ENCODE results near the gene EXOC6B.

The EXOC6B gene

GRCh38 chr2:72131916-72132841, 693.7 kb downstream of the EXOC6B start:
- DNase-seq (no peak), ATAC-seq (replicated peaks) (no peak)
- Mint-ChIP-seq H3K27me3 (peaks cover 8 to 18% of the 10 kb centered on the region in 2 donors), H3K27ac (no peak overlapping the region), H3K9me3 (no peaks in the 10 kb centered on the region), H3K36me3 (no peaks in the 10 kb centered on the region), H3K4me3 (no peak overlapping the region), H3K4me1 (peaks cover 0 to under 1% of the 10 kb centered on the region in 2 donors)

- H3K4me1 Mint-ChIP-seq = peaks cover 1 to 4% of the 10 kb centered on the region in 2 donors
- H3K9me3 Mint-ChIP-seq = peaks cover 1 to 2% of the 10 kb centered on the region in 2 donors
- no peak overlapping the region for H3K27ac Mint-ChIP-seq
- ATAC-seq (replicated peaks) (no peak), DNase-seq (no peak)
- H3K36me3 Mint-ChIP-seq = no peaks in the 10 kb centered on the region
- H3K27me3 Mint-ChIP-seq = peaks cover 4 to 17% of the 10 kb centered on the region in 2 donors
- H3K4me3 Mint-ChIP-seq = no peak overlapping the region
Measured at GRCh38 chr2:72131371-72131891, 694.4 kb downstream of the EXOC6B start.

DNA sequence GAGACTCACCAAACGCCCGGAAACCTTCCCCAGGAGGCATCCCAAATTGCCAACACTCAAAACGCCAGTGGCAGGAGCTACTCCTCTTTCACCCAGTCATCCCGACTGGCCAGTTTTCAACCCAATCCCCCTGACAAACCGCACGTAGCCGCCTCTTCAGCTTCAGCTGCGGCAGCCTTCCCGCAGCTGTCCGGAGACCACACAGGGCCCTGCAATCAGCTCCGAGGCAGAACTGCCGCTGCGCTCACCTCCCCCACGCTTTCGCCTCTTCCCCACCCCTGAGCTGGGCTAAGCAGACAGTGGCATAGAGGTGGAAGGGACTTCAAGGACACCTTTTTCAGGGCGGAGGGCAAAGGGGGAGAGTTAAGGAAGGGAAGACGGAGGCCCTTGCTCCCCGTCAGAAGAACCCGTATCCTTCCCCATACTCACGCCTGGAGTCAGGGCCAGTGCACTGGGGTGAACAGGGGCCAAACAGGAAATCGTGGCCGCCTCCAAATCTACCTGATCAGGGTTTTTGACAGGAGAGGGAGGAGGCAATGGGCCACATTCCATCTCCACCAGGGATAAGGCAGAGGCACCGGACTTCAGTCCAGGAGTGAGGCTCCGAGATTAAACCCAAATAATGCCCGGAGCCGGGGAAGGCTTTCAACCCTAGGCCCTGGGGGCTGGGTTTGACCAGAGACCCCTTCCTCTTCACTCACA, 695.0 kb downstream of the EXOC6B start:
- no peak overlapping the region for H3K27ac Mint-ChIP-seq
- H3K4me1 Mint-ChIP-seq = peaks cover 4 to 7% of the 10 kb centered on the region in 2 donors
- H3K4me3 Mint-ChIP-seq = no peak overlapping the region

GRCh38 chr2:72129681-72130340, 696.0 kb downstream of the EXOC6B start:
- H3K4me1 Mint-ChIP-seq = peaks cover 4 to 7% of the 10 kb centered on the region in 2 donors
- DNase-seq = no peak
- no peak for ATAC-seq (replicated peaks)
- H3K9me3 Mint-ChIP-seq = peaks cover 4 to 6% of the 10 kb centered on the region in 2 donors
- H3K27ac Mint-ChIP-seq = no peak overlapping the region
- H3K36me3 Mint-ChIP-seq = no peaks in the 10 kb centered on the region
- no peak overlapping the region for H3K4me3 Mint-ChIP-seq
- H3K27me3 Mint-ChIP-seq = peaks cover 4 to 17% of the 10 kb centered on the region in 2 donors

More for the DNA sequence above, 695.0 kb downstream of the EXOC6B start:
- H3K36me3 Mint-ChIP-seq = no peaks in the 10 kb centered on the region
- H3K27me3 Mint-ChIP-seq = peaks cover 4 to 17% of the 10 kb centered on the region in 2 donors
- DNase-seq (no peak), ATAC-seq (replicated peaks) (no peak)
- peaks cover 4 to 6% of the 10 kb centered on the region in 2 donors for H3K9me3 Mint-ChIP-seq

- peaks cover 4 to 7% of the 10 kb centered on the region in 2 donors for H3K4me1 Mint-ChIP-seq
- H3K27me3 Mint-ChIP-seq = peaks cover 4 to 16% of the 10 kb centered on the region in 2 donors
- no peak for ATAC-seq (replicated peaks)
- H3K9me3 Mint-ChIP-seq = peaks cover 4 to 6% of the 10 kb centered on the region in 2 donors
- no peak for DNase-seq
- no peak overlapping the region for H3K27ac Mint-ChIP-seq
- no peak overlapping the region for H3K4me3 Mint-ChIP-seq
- H3K36me3 Mint-ChIP-seq = no peaks in the 10 kb centered on the region
Measured at GRCh38 chr2:72128843-72129227, 697.0 kb downstream of the EXOC6B start.

GRCh38 chr2:72128059-72128842, 697.6 kb downstream of the EXOC6B start:
- ATAC-seq (replicated peaks) = no peak
- Mint-ChIP-seq H3K4me3 (no peak overlapping the region), H3K27me3 (peaks cover 4 to 12% of the 10 kb centered on the region in 2 donors), H3K9me3 (peaks cover 4 to 6% of the 10 kb centered on the region in 2 donors), H3K27ac (no peak overlapping the region), H3K36me3 (no peaks in the 10 kb centered on the region), H3K4me1 (peaks cover 4 to 7% of the 10 kb centered on the region in 2 donors)
- DNase-seq = no peak

DNA sequence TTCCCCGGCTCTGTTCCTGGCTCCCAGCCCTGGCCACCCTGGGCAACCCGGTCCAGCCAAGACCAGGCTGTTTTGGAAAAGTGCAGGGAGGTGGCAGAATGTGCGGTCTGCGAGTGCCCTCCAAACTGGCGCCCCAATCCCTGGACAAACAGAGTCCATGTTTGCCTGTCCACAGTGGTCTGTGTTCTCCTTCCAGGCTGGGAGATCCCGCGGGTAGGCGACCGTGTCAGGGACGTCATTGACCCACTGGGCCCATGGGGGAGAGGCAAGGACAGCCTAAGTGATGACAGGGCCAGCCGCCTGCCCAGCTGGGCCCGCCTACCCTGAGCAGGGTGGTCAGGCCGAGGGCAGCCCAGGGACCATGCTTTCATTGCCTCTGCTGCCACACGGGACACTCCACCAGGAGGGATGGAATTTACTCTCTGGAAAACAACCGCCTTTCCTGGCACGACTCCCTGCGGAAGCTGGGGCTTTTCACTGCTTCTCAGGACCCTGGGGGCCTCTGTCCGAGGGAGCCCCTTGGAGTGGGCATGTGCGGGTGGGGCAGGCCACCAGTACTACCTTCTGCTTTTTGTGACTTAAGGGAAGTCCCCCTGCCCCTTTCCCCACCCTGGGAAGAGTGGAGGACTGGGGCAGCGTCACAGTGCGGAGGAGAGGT, 698.3 kb downstream of the EXOC6B start:
- H3K9me3 Mint-ChIP-seq = peaks cover 4 to 10% of the 10 kb centered on the region in 2 donors
- DNase-seq (no peak), ATAC-seq (replicated peaks) (no peak)
- no peaks in the 10 kb centered on the region for H3K36me3 Mint-ChIP-seq
- H3K4me1 Mint-ChIP-seq = peaks cover 4 to 7% of the 10 kb centered on the region in 2 donors
- H3K4me3 Mint-ChIP-seq = no peak overlapping the region
- H3K27ac Mint-ChIP-seq = no peak overlapping the region
- peaks cover 8 to 18% of the 10 kb centered on the region in 2 donors for H3K27me3 Mint-ChIP-seq

- H3K27ac Mint-ChIP-seq = no peak overlapping the region
- DNase-seq (no peak), ATAC-seq (replicated peaks) (peak; percentile 82 to 86)
- no peaks in the 10 kb centered on the region for H3K36me3 Mint-ChIP-seq
- H3K4me1 Mint-ChIP-seq = peaks cover 4 to 7% of the 10 kb centered on the region in 2 donors
- H3K9me3 Mint-ChIP-seq = peaks cover 9 to 20% of the 10 kb centered on the region in 2 donors
- peaks cover 16 to 26% of the 10 kb centered on the region in 2 donors for H3K27me3 Mint-ChIP-seq
- H3K4me3 Mint-ChIP-seq = no peak overlapping the region
Measured at GRCh38 chr2:72126186-72127100, 699.4 kb downstream of the EXOC6B start.
